HG03442 (cell line): ENCODE measurements around the gene ITPA.
"Not testable (repeated sequence)": the region's sequence is repeated elsewhere in the genome, so short reads cannot be mapped to it uniquely, and the experiment has no call there.

Experiments used
- ATAC-seq: cut with Tn5 transposase; IDR thresholded peaks from one replicate; pipeline ENCODE4 v1.9.1; 2021; ENCODE audit warnings: mild to moderate bottlenecking, moderate library complexity; ENCODE audit not compliant: unreplicated experiment

The ITPA gene

DNA sequence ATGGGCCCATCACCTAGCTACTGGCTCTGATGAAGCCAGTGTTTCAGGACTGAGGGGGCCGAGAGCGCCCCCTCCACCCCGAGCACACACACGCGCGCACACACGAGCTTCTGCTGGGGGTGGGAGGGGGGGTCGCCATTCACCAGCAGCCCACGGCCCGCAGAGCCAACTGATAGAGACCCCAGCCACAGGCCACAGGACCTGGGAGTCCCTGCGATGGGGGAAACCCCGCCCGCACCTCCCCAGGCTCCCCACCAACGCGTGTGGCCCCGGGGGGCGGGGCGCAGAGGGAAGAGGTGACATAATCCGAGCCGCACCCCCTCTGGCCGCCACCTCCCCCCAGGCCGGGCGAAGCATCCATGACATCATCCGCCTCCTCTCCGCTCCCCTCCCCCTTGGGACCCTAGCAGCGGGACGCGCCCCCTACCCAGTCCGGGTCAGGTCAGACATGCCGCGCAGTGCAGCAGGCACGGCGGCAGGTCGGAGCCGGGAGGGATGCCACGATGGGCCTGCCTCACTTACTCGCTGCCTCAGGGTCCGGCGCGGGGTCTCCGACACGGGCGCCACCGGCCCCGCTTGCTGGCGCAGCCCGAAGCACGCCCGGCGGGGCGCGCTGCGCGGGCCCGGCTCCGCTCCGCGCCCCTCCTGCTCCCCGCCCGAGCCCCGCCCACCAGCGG is 36.2 kb upstream of the ITPA start, which contains the start of gene LZTS3:
Gene LZTS3, minus strand, starts transcription at position 617 of the 677 bp plus-strand sequence. CDS start 6,386 bp downstream, outside the sequence.
- ATAC-seq = peak; percentile 78

DNA sequence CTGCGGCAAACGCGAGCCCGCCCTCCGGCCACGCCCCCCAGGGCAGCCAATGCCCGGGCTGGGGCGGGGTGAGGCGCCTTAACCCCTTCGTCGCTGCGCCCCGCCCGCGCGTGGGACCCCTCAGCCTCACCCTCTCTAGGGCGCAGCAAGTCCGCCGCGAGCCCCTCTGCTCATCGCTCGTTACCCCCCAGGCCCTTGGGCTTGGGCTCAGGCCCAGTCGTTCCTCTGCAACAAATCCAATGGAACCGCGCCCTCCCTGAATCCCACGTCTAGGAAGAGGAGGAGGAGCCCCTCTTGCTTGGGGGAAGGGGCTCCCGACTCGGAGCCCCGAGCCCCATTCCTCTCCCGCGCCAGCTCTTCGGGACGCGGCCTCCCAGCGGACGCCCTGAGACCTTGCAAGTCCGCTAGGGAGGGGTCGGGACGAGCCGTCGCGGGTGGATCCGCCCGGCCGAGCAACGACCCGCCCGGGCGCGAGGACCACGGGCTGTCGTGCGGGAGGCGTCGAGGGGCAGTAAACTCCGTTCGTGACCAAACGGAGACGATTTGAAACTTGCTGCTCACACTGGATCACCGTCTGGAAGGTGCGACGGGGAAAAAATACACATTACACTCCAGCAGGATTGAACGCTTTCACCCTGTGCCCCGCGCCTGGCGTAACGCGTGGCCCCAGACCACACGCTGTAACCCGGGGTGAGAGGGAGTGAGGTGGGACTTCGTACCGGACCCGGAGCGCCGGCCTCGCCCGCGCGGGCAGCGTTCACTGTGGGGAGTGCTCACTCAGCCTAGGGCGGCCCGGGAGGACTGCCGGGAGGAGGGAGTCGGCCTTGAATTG is 35.5 kb upstream of the ITPA start:
- peak; percentile 23 for ATAC-seq

DNA sequence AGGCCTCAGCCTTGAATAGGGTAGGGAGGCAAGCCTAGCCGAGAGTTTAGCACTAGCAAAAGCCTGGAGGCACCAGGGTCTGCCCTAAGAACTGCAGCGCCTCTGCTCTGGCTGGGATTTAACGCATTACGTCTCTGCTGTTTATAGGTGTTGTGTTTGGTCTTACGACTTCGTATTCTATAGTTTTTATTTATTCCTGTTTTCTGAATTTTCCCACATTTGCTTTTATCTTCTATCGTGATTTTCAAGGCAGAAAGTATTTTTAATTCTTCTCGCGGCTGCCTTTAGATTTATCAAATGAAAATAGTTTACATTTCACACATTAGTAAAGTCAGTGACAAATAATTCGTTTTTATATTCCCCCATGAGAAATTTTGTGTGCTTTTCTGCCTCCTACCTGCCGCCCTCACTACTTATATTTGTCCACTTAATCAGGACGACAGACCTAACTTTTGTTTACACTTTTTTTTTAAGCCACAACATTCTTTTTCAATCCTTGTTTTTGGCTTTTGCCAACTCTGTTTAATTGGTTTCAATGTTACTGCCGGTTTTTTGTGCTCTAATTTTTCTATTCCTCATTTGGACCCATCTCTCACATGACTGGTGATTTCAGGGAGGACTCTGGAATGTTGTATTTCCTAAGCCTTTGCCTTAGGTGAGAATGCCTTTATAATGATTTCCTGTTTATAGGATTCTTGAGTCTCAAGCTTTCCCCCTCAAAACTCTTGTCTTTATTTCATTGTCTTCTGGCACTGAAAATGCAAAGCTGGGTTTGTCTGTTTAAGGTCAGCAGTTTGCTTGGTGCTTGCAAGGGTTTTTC is 34.6 kb upstream of the ITPA start:
- ATAC-seq = no peak

DNA sequence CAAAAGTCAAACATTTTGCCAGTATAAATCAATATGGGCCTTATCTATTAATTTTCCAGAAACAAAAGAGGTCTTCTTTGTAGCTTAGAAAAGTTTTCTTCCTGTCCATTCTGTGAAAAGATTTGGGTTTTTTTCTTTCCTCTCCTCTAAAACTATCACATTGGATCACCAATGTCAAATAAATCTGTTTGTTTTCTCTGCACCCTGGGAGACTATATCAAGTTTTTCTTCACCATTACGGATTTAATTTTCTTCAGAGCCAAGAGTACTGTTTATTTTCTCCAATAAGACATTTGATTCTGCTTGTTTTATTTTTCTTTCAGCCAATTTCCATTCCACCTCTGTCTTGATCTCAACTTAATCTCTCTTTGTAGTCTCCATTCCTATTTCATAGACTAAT is 34.0 kb upstream of the ITPA start:
- no peak for ATAC-seq

DNA sequence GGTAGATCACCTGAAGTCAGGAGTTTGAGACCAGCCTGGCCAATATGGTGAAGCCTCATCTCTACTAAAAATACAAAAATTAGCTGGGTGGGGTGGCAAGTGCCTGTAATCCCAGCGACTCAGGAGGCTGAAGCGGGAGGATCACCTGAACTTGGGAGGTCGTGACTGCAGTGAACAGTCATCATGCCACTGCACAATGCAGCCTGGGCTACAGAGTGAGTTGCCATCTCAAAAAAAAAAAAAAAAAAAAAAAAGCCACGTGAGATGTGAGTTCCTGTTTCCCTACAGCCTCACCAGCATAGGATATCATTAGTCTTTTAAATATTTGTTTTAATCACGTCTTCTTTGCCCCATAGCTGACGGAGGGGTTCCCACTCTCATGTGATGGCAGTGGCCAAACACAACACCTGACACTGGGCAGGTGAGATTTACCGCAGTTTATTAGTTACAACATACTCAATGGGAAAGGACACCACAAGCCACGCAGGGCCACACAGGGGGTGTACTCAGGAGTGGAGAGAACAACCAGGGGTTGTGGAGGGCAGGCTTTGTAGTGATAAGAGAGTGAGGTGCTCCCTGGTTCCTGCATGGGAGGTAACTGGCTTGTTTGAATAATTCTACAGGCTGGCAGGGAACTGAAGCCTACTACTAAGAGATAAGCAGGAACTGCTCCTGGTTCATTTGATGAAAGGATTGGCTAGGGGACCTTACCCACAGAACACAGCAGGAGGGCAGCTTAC is 31.4 kb upstream of the ITPA start:
- no peak for ATAC-seq

DNA sequence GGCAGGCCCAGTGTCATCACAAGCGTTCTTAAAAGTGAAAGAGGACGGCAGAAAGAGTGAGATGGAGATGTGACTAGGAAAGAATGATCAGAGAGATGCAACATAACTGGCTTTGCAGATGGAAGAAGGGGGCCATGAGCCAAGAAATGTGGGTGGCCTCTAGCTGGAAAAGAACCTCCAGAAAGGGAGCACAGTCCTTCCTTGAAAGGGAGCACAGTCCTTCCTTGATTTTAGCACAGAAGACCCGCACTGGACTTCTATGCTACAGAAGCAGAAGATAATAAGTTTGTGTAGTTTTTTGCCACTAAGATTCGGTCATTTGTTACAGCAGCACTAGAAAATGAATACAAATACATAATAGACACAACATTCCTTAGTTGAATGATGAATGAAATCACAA is 29.0 kb upstream of the ITPA start:
- no peak for ATAC-seq

DNA sequence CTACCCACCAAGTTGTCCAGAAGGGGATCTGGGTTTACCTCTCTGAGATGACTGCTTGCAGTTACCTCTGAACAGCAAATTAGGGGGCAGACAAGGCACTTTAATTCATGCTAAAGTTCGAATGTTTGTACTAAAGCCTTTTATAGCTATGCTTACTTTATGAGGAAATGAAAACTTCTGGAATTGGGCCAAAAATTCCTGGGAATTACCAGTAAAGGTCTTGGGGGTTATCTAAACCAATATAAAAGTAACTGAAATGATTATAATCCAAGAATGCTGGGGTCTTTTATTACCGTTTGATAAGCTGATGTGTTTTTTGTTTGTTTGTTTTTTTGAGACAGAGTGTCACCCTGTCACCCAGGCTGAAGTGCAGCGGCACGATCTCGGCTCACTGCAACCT is 28.0 kb upstream of the ITPA start:
- no peak for ATAC-seq

- not testable (repeated sequence) for ATAC-seq
Observed at GRCh38 chr20:3182429-3182828, 26.9 kb upstream of the ITPA start.

DNA sequence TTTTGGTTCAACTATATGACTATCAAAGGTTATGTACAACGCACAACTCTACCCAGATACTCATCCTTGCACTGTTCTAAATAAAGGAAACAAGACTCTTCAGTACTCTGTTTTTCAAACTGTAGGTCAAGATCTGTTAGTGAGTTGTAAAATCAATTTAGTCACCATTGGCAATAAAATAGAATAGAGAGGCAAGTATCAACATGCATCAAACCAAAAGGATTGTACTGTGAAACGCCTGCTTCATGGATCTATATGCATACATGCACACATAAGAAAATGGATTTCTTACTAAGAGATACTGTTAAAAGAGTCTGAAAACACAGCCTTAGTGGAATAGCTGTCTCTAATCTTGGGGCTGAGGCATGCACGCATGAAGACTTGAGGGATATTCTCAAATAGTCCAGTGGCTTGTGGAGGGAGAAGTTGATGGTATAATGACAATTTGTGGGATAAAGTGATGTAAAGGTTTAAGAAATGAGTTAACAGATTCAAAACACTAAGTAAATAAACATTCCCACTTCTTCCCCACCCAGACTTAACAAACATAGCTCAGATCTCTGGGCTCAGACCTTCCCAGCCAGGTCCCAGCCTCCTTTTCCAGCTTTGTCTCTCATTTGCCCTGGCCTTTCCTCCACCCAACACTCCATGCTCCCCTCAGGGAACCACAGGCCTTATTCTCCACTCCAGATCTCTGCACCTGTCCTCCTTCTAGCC is 25.2 kb upstream of the ITPA start:
- ATAC-seq = no peak

GRCh38 chr20:3187861-3188260 is 21.4 kb upstream of the ITPA start:
- not testable (repeated sequence) for ATAC-seq

- no peak for ATAC-seq
Observed at GRCh38 chr20:3188823-3189413, 20.4 kb upstream of the ITPA start.

DNA sequence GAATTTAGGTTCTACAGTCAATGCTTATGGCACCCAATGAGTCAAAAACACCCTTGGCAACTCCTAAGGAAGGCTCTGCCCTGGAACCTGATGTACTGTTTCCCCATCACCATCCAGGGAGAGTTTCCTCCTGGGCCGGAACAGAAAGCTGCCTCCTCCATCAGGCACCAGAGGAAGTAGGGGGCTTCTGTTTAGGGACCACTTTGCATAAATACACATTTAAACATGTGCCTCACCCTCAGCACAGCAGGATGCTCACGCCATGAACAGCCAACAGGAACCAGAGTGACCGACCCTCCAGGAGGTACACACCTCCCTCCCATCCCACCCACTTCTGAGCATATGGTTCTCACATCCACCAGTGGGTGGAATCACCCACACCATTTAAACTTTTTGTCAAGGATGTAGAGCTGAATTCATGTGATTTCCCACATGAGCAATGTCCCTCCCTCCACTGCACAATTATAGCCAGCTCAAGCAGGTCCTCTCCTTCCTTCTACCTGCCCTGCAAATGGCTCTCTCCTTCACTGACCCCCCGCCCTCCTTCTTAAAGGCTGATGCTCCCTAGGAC is 19.7 kb upstream of the ITPA start:
- no peak for ATAC-seq

GRCh38 chr20:3190681-3191111 is 18.6 kb upstream of the ITPA start:
- no peak for ATAC-seq

DNA sequence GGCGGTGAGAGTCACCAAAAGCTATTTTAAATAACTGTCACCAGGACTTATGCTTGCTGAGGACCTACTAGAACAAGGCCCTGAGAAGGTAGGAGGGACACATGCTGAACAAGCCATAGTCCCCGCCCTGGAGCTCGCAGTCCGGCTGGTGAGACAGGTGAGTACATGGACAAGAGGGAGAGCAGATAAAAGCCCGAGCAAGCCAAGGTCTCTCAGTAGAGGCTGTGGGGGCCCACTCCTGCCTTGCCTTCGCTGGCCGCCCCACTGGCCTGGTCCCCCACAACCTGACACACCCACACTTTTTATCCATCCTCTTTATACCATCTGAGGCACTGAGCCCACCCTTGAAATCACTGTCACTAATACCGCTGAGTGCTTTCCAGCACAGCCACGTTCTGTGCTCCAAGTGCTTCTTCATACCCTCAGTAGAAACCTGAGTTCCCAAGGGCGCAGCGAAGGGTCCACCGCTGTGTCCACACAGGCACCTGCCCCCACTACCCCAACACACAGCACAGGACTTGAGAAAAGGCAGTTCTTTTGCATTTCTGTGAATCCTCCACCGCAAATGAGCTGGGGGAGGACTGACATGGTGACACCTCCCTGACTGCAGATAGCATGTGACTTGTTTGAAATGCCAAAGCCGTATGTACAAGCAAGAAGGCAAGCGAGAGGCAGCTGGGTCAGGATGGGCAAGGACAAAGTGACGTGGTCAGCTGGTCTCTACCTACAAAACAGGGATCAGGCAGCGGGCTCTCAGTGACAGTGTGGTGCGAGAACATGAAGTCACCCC is 16.9 kb upstream of the ITPA start:
- ATAC-seq = no peak

DNA sequence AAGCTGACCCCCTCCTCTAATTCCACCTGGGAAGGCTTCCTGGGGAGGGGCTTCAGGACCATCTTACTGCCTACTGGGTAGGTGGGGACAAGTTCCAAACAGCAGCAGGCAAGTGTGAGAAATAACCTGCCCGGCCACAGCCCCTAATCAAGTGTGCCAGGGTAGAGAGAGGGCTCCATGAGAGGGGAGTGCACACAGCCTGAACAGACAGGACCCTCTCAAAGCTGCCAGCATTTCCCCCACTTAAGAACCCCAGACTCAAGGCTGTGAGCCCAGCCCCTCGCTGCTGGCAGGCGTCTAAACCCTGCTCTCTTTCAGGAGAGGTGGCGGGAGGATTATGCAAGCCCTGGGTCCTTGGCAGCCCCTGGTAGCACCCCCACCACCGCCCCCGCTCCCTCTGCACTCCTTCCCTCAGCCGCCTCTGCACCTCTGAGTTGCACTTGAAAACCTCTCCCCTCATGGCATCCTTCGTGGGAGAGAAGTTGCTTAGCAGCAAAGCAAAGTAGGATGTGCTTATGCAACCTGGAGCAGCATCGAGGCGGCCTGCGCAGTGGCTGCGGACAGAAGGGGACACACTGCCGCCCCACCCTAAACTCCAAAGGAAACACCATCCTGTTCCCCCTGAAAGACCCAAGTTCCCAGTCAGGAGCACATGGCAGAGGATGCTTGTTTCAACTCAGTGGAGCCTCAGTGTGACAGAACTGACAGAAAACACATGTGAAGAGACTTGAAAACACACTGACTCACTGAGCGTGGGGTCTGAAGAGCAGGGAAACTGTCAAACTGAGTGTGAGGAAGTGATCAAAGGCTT is 15.3 kb upstream of the ITPA start:
- no peak for ATAC-seq

DNA sequence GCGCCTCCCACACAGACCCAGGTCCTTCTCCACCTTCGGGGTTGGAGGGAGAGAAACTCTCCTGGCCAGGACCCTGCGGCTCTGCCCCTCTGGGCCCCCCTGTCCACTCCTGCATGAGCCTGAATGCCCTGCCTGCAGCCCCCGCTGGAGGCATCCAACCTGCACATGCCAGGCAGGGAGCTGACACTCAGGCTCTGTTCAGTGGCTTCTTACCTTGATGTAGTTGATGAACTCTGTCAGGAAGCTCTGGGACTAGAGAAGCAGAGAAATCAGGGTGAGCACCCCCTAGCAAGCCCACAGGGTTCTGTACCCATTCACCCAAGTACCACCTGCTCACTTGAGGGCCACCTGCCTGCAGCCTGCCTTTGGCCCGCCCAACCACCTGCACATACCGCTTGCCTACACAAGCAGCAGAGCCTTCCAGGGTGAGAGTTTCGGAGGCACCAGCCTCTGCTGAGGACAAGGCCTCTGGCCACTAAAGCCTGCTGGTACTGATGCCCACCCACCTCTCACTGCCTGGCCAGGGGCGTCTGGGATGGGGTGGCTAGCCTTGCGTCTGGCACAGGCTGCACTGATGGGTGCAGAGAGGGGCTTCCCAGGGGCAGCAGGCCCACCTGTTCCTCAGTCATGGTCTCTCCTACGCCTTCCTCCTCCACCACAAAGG is 14.5 kb upstream of the ITPA start:
- no peak for ATAC-seq

DNA sequence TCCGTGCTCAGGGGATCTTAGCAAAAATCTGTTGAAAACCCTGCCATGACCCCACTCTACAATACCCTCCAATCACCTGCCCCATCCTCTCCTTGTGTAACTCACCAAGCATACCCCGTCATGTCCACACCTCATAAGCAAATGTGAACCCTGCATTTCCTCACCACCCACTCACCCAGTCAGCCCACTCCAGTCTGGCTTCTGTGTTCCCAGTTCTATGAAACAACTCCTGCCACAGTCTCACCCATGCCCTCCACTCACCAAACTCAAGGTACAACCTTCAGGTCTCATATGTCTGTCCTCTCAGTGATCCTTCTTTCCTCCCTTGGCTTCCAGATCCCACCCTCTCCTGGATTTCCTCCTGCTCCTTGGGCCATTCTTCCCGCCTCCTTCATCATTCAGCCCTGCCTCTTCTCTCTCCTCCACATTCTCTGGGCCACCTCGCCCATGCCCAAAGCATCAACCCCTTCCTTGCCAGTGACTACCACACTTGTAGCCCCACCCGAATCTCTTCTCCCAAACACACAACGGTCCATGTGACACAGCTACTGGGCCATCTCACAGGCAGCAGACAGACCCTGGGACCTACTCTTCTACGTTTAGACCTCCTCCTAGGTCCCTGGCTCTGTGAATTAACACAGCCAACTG is 13.6 kb upstream of the ITPA start:
- no peak for ATAC-seq
